Loucy (cell line): ENCODE measurements around the gene TCTN2.

Experiments used
- CTCF ChIP-seq: fragments of 200-600 bp; sonication (generic); conservative IDR thresholded peaks from 2 replicates; pipeline ENCODE4 v1.5.1; 2014; ENCODE audit warnings: mild to moderate bottlenecking, antibody characterized with exemption, low read length
- EZH2phosphoT487 ChIP-seq: fragments of 200-600 bp; IDR thresholded peaks from 2 replicates; pipeline ENCODE4 v1.6.1; 2018; ENCODE audit warnings: antibody characterized with exemption, mild to moderate bottlenecking, moderate library complexity, borderline replicate concordance

GRCh38 chr12:123676616-123677320 is 5.9 kb downstream of the TCTN2 start:
- TF ChIP-seq CTCF (no peak), EZH2phosphoT487 (no peak)
